HG03039 (cell line): ENCODE measurements around the gene TBRG1.

ENCODE experiments used
- ATAC-seq: cut with Tn5 transposase; IDR thresholded peaks from one replicate; pipeline ENCODE4 v1.9.1; 2021; ENCODE audit warnings: mild to moderate bottlenecking, moderate library complexity; ENCODE audit not compliant: unreplicated experiment

Gene TBRG1

DNA sequence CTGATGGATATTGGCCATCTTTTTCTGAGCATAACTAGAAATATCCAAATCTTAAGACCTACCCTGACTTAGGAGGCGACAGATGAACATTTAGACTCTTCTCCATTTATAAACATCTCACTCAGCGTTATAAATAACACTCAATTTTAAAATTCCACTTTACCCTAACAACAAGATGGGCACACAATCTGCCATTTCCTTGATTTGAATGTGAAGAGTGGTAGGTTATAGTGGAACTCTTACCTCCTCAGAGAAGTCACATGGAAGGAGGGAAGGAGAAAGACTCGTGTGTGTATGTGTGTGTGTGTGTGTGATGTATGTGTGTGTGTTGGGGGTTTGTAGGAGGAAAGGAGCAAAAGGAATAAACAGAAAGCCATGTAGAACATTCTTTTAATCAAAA, 35.8 kb downstream of the TBRG1 start:
- ATAC-seq, result no peak

DNA sequence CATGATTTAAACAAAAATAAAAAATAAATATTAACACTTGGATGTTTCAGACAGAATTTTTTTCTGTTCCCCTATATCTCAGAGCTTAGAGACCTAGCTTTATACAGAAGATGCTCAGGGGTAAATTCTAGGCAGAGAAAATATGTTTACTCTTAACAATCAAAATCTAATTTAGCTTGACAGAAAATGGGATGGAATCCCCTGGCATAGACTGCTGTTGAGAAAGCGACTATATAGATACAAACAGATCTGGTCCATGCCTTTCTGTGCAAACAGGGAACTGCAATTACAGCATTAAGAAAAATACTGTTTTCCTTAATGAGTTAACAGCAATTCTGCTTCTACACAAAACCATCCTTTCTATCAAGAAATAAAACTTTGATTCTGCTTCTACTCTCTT, 36.3 kb downstream of the TBRG1 start:
- ATAC-seq, result no peak

DNA sequence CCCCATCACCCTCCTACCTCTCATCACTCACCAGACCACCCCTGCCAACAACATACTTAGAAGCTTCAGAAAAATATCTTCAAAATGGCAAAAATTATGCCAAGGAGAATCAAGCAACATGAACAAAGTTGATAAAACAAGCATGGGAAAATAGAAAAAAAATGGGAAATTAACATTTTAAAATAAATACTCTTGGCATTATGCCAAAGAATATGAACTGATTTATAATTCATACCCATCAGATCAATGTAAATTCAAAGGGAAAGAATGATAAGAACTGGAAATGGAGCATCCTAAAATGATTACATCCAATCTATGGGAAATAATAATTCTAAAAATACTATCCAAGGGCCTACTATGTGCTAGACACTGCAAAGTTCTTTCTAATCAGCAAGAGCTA, 38.9 kb downstream of the TBRG1 start:
- ATAC-seq, result no peak

DNA sequence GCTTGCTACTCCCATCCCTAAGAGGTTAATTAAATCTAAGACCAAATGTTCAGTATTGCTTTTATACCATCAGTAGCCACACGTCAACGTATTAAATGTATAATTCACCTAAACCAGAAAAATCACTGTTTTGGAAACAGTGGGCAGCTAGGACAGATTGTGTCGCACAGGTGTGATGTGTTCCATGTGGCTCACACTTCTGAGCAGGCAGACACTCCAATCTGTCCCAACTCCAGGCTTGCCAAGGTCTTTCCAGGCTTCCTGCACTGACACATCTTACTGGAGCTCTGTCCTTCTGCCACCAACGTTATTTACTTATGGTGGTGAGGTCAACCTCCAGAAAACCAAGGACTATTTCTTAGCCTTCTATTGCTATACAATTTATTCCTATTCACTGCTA, 39.4 kb downstream of the TBRG1 start:
- ATAC-seq, result no peak

DNA sequence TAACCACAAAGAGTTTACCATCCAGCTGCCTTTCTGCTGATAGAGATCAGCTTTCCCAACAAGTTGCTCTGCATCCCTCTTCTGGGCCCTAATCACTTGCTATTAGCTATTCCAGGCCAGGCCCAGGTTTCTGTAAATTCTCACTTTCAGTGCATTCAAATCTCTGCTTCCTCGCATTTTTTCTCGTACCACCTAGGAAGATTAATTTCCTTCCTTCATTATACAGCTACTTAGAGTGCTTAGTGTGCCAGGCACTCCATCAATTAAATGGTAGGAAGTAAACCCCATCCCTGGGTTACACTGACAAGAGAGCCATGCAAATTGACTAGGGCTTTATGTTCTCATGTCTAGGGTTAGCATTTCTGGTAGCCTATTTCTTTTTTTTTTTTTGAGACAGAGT, 41.2 kb downstream of the TBRG1 start:
- ATAC-seq, result no peak

DNA sequence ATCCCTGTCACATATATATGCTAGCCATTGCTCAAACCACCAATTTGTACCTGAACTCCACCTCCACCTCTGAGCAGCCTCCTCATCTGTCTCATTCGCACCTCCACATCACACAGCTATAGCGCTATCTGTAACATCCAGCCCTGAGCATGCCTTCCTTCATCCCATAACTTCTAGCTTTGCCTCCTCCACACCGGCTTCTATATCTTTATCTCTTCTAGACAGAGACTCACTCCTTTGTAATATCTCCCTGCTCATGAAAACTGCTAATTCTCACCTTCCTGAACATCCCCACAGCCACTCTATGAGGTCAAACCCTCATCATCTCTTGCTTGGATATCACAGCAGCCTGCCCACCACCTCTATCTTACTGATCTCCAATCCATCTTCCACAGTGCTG, 44.9 kb downstream of the TBRG1 start:
- ATAC-seq, result no peak

DNA sequence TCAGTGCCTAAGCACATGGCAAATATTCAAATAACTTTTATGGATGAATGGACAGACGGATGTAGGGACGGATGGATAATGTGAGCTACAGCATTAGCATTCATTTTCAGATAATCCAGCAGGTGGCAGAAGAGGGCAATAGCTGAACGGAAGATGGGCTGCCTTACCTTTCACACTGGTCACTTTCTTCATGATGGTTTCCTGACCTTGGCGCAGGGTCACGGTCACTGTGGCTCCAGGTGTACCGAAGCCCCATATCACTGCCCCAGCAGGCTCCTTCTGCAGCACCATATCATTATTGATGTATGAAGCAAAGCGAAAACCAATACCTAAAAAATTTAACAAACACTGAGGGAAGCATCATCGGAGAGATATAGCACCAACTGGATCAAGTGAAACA, 46.5 kb downstream of the TBRG1 start:
- ATAC-seq, result peak; percentile 33

DNA sequence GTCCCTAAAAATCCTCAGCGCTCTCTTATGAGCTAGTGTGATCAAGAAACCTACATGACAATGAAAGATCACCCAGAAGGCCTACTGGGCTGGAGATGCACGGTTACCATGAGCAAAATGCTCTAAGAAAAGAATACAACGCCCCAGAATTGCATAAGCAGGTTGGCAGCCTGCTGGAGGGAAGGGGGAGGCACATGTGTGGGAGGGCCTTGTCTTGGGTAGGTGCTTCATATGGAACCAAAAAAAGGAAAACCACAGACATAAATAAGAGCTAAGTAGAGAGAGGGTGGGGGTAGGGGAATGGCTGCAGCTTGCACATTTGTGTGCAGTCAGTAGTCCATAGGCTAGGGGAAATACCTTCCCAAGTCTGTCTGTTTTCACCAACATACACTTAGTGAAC, 48.1 kb downstream of the TBRG1 start:
- ATAC-seq, result no peak

DNA sequence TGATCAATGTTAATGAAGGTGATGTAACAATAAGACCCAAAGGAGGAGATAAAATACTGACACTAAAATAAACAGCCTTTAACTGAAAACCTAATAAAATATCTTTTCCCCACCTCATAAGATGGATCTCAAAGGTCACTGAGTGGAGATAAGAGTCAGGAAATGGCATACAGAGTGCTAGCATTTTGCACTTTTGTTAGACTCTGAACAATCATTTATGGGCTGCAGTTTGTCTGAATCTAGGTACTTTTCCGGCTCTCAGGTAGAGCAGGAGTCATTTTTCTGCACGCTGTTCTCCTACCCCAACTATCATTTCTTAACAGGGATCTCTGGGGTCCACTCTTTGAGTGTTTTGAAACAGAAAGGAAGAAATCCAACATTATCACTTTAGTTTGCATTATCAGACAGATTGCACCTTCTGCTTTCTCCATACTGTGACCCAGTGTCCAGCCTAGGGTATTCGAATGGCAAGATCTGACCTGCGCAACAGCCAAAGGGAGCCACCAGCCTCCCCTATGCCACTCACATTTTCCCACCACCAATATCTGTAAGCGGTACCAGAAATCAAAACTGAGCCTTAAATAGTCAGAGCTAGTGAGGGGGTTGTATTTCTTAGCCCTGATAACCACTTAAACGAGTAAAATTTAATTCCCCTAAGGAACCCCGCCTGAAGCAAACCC, 50.0 kb downstream of the TBRG1 start:
- ATAC-seq, result no peak

DNA sequence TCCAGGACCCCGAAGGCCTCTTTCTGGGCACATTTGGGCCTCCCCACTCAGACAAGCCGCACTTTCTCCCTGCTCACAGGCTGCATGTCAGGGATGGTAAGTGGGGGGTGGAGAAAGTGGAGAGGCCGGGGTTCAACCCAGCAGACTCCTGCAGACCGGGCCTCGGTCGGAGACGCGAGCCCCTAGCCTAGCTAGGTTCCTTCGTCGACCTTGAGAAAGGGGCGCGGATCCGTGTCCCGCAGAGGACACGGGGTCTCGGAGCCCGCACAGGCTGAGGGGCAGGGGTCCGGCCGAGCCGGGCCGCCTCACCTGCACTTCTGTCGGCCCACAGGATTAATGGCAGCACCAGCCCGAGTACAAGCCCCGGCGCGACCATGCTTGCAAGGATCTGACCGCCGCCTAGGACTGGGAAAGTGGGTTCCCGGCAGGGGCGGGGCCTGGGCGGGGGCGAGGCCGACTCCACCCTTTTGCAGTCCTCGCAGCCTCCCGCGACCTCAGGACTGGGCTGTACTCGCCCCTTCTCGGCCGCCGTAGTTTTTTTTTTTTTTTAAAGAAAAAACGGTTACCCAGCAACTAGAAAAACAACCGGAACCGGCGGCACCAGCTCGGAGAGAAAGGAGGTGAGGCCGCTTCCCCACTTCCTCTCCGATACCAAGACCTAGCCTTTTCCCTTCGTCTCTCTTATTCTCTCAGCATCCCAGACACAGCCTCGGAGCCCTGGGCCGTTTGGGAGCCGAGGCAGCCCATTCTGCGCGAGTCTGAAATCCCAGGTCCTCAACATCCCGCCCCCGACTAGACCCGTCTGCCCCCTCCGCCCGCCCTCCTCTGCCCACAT, 50.9 kb downstream of the TBRG1 start, which contains the start of the genes SIAE and SPA17:
SIAE (minus strand) TSS at position 407 of the 835 bp plus-strand sequence; CDS start at position 376, 31 bp downstream.
SPA17 (plus strand) TSS at position 572 of the 835 bp plus-strand sequence. CDS start 1,361 bp downstream, outside the sequence.
- ATAC-seq, result peak; percentile 81

DNA sequence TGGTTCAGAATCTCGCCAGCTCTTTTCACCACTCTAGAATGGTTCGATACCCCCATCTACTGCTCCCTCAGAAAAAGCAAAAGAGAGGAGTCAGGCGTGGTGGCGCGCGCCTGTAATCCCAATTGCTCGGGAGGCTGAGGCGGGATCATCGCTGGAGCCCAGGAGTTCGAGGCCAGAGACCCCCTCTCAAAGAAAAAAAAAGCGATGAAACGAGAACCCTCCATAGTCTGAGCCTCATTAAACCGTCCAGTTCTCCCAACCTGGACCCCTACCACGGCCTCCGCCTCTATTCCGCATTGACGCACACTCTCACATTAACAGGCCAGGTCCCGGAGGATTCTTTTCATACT, 51.5 kb downstream of the TBRG1 start:
- no peak for ATAC-seq

DNA sequence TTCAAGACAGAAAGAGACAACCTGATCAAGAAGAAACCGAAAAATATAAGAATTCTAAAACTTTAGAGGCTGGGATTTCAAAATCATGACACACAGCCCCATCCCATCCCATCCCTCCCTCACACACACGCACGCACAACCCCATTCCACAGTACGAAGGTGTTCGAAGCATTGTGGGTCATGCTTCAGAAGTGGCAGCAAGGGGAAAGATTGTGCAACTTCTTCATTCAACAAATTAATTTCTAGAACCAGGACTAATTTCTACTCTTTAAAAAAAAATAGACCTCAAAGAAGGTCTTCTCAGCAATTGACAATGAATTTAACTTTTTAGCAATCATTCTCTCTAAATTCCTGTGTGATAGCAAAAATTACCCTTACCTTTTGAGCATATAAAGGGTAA, 51.9 kb downstream of the TBRG1 start:
- ATAC-seq, result no peak

DNA sequence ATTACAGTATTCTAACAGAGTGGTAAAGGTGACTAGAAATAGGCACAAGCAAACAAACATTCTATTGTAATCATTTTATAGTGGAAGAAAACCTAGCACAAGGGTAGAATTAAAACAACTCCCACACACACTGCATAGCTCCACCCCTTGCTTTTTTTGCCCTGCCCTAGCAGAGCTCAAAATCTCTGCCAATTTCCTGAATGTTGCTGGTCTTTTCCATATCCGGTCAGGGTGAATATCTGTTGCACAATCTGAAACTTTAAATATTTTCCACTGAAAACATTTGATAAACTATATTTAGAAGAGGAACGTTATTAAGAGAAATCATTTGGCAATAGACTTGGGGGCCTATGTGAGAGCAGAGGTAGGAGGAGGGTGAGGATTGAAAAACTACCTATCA, 53.7 kb downstream of the TBRG1 start:
- ATAC-seq, result no peak

DNA sequence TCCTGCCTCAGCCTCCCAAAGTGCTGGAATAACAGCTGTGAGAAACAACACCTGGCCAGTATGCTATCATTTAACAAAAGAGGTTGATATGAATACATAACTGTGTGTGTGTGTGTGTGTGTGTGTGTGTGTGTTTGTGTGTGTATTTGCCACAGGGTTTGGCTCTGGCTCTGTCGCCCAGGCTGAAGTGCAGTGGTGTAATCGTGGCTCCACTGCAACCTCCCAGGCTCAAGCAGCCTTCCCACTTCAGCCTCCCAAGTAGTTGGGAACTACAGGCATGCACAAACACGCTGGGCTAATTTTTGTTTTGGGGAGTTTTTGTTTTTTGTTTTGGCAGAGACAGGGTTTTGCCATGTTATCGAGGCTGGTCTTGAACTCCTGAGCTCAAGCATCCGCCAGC, 55.8 kb downstream of the TBRG1 start:
- ATAC-seq, result no peak

DNA sequence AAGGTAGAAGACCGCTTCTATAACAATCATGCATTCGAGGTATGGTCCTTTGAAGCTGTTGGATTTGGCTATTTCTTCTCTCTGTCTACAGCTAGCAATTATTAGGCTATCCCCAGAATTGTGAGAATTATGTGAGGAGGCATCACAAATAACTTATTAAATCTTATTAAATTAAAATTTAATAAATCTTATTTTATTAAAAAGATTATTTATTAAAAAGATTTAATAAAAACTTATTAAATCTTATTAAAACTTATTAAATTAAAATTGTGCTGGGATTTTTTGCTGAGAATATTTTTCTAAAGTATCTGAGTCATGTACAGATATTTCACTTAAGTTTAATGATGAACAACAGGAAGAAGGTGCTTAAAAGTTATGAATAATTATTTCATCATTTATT, 58.8 kb downstream of the TBRG1 start:
- ATAC-seq, result no peak

DNA sequence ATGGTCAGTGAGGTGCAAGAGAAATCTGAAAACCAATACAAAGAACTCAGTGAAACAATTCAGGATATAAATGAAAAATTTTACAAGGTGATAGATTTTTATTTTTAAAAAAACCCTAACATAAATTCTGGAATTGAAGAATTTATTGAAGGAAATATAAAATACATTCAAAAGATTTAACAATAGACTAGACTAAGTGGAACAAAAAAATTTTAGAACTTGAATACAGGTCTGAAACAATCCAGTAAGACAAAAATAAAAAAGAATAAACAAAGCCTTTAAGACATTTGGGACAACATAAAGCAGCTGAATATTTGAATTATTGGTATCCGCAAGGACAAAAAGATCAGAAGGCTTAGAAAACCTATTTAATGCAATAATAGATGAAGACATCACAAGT, 59.8 kb downstream of the TBRG1 start:
- no peak for ATAC-seq
